HG03280 (cell line): ENCODE measurements around the gene CRTC2.
A peak's percentile ranks its signal among the peaks of the same experiment; 100 is the strongest.

Source experiments
- ATAC-seq: cut with Tn5 transposase; IDR thresholded peaks from one replicate; pipeline ENCODE4 v1.9.1; 2021; ENCODE audit warnings: mild to moderate bottlenecking, moderate library complexity; ENCODE audit not compliant: unreplicated experiment

The CRTC2 gene

DNA sequence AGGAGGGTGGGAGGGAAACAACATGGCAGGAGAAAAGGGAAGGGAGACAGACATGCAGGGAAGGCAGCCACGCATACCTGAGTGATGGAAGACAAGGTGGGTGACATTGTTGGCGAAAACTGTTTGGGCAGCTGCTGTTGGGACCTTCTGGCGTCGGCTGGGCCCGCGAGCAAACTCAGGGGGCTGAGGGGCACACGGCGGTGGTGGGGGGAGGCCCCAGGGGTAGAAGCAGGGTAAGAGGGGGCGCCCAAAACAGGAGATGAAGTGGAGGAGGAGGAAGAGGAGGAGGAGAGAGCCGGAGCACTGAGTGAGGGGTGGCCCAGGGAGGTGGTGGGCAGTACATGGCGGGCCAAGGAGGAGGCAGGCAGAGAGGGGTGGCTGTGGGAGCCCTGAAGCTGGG lies 7.2 kb downstream of the CRTC2 start:
- ATAC-seq: no peak

GRCh38 chr1:153946622-153947241 lies 11.7 kb downstream of the CRTC2 start, which contains the start of gene DENND4B:
DENND4B (minus strand) TSS chr1:153946718; CDS start chr1:153944374, 2,344 bp downstream.
- ATAC-seq: peak; percentile 73

GRCh38 chr1:153945795-153946621 lies 12.4 kb downstream of the CRTC2 start:
- peak; percentile 59 for ATAC-seq

- ATAC-seq: no peak
Observed at GRCh38 chr1:153945131-153945794, 13.1 kb downstream of the CRTC2 start.

GRCh38 chr1:153944827-153945117 lies 13.6 kb downstream of the CRTC2 start:
- no peak for ATAC-seq

- no peak for ATAC-seq
Observed at GRCh38 chr1:153944005-153944826, 14.2 kb downstream of the CRTC2 start.

- no peak for ATAC-seq
Observed at GRCh38 chr1:153942766-153943549, 15.5 kb downstream of the CRTC2 start.

- no peak for ATAC-seq
Observed at GRCh38 chr1:153941826-153942725, 16.3 kb downstream of the CRTC2 start.

DNA sequence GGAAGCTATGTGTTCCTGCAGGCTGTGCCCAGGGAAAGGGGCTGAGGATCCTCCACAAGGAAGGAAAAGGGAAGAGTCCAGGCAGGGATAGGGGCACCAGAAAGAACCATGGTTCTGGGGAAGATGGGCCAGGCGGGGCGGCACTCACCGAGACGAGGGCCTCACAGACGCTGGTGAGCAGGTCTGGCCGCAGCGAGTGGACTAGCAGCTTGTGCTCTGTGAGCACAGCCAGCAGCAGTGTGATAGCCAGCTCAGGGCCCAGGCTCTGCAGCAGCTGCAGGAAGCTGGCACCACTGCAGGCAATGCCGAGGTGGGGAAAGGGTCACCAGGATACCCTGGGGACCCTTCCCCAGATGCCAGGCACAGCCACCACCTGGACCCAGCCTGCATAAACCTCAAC lies 17.7 kb downstream of the CRTC2 start:
- no peak for ATAC-seq

DNA sequence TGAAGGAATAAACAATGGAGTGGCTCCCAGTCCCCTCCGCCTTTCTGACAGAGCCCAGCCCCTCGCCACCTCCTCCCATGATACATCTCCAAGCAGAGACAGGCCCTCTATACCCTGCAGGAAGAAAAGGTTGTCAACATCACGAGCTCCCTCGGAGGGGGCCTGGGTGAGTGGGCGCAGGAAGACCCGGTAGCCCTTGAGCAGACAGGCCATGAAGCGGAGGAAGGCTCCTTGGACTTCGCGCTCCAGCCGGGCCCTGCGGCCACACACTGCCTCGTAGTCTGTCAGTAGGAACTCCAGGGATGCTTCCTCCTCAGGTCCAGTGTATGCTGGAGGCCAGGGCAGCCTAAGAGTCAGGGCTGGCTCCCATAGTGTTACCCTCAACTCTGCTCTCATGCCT lies 18.9 kb downstream of the CRTC2 start:
- no peak for ATAC-seq

GRCh38 chr1:153938996-153939395 lies 19.4 kb downstream of the CRTC2 start:
- ATAC-seq: no peak

- no peak for ATAC-seq
Observed at GRCh38 chr1:153937331-153937730, 21.1 kb downstream of the CRTC2 start.

- ATAC-seq: no peak
Observed at GRCh38 chr1:153936011-153936802, 22.2 kb downstream of the CRTC2 start.

DNA sequence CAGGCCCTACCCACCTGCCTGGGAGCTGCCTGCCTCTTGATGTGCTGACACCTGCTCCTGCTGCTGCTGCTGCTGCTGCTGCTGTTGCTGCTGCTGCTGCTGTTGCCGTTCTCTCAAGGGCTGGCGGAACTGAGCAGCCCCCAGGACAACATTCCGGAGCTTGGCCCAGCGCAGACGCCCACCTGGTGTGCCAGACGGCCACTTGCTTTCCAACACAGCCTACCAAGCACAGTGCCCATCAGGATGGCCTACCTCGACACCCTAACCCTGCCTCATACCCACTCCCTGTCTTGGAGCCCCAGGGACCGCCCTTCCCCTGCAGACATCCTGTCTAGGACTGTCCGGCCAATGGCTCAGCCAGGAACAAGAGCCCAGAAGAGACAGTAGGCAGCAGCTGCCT lies 23.7 kb downstream of the CRTC2 start:
- no peak for ATAC-seq

DNA sequence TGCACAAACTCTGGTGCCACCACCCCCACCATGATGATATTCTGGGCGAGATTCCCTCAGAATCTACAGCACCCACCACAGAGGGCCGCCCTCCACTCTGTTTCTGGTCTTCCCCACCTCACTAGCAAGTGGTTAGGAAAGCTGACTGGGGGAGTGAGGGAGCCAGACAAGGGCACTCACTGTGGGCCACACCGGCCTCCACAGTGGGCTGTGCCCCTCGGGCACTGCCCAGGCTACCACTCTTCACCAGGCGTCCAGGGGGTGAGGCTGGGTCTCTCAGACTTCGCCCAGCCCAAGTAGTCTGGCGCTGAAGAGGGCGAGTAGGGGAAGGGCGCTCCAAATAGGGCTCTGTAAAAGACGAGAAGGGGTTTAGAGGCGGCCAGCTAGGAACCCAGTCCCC lies 24.5 kb downstream of the CRTC2 start:
- ATAC-seq: no peak

DNA sequence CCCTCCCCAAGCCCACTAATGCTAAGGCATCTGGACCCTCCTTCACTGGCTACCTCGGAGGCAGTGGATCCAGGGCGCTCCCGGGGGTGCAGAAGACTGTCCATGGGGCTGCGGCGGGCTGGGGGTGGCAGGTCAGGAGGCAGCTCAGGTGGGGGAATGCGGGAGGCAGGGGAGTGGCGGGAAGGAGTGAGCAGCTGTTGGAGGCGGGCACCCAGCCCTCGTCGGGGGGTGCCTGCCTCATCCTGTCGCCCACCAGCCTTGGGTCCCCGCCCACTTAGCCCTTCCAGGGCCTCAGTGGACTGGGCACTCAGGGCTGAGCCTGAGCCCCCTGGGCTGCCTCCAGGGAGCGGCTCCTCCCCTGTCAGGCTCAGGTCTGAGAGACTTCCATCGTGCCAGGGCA lies 25.0 kb downstream of the CRTC2 start:
- ATAC-seq: no peak

- no peak for ATAC-seq
Observed at GRCh38 chr1:153932156-153933131, 26.0 kb downstream of the CRTC2 start.
